HG02678 (cell line): ENCODE results near the gene EIF4H.
A peak's percentile ranks its signal among the peaks of the same experiment; 100 is the strongest.
"Not testable (repeated sequence)": the region's sequence is repeated elsewhere in the genome, so short reads cannot be mapped to it uniquely, and the experiment has no call there.

ENCODE experiments used
- ATAC-seq: cut with Tn5 transposase; IDR thresholded peaks from one replicate; pipeline ENCODE4 v1.9.1; 2021; ENCODE audit warnings: mild to moderate bottlenecking, moderate library complexity; ENCODE audit not compliant: unreplicated experiment

The EIF4H gene

GRCh38 chr7:74174606-74175082, 488 bp downstream of the EIF4H start:
- peak; percentile 29 for ATAC-seq

- ATAC-seq = no peak
These were observed 1.2 kb downstream of the EIF4H start for GRCh38 chr7:74175340-74175739.

- ATAC-seq = no peak
These were observed 2.4 kb downstream of the EIF4H start for GRCh38 chr7:74176555-74176954.

- no peak for ATAC-seq
These were observed 4.5 kb downstream of the EIF4H start for GRCh38 chr7:74178632-74179031.

- no peak for ATAC-seq
These were observed 5.9 kb downstream of the EIF4H start for GRCh38 chr7:74179935-74180604.

- ATAC-seq = no peak
These were observed 6.7 kb downstream of the EIF4H start for GRCh38 chr7:74180866-74181265.

- ATAC-seq = no peak
These were observed 7.7 kb downstream of the EIF4H start for GRCh38 chr7:74181821-74182220.

- no peak for ATAC-seq
These were observed 8.4 kb downstream of the EIF4H start for GRCh38 chr7:74182453-74183090.

GRCh38 chr7:74183142-74183541, 9.0 kb downstream of the EIF4H start:
- ATAC-seq = no peak

GRCh38 chr7:74183653-74184450, 9.7 kb downstream of the EIF4H start:
- no peak for ATAC-seq

- no peak for ATAC-seq
These were observed 10.9 kb downstream of the EIF4H start for GRCh38 chr7:74185016-74185415.

GRCh38 chr7:74185636-74186035, 11.5 kb downstream of the EIF4H start:
- ATAC-seq = no peak

- no peak for ATAC-seq
These were observed 13.9 kb downstream of the EIF4H start for GRCh38 chr7:74187915-74188675.

GRCh38 chr7:74190259-74190658, 16.1 kb downstream of the EIF4H start:
- no peak for ATAC-seq

GRCh38 chr7:74191231-74191630, 17.1 kb downstream of the EIF4H start:
- no peak for ATAC-seq

- ATAC-seq = no peak
These were observed 18.9 kb downstream of the EIF4H start for GRCh38 chr7:74193054-74193453.

GRCh38 chr7:74193913-74194312, 19.8 kb downstream of the EIF4H start:
- no peak for ATAC-seq

GRCh38 chr7:74194686-74195085, 20.5 kb downstream of the EIF4H start:
- no peak for ATAC-seq

GRCh38 chr7:74195139-74195860, 21.1 kb downstream of the EIF4H start:
- ATAC-seq = not testable (repeated sequence)

- ATAC-seq = not testable (repeated sequence)
These were observed 22.0 kb downstream of the EIF4H start for GRCh38 chr7:74195968-74196654.
